NT2/D1 (cell line): ENCODE measurements around the gene DLK1.

Experiments
- SUZ12 ChIP-seq: IDR thresholded peaks from 2 replicates; pipeline ENCODE4 v1.6.1; 2011; ENCODE audit not compliant: insufficient read length, insufficient read depth; ENCODE audit errors: extremely low read depth
- YY1 ChIP-seq: IDR thresholded peaks from 2 replicates; pipeline ENCODE4 v1.6.1; 2011; ENCODE audit not compliant: insufficient read length, insufficient read depth
- ZNF274 ChIP-seq: IDR thresholded peaks from 2 replicates; pipeline ENCODE4 v1.6.1; 2011; ENCODE audit warnings: mild to moderate bottlenecking, low read depth, low read length

DNA sequence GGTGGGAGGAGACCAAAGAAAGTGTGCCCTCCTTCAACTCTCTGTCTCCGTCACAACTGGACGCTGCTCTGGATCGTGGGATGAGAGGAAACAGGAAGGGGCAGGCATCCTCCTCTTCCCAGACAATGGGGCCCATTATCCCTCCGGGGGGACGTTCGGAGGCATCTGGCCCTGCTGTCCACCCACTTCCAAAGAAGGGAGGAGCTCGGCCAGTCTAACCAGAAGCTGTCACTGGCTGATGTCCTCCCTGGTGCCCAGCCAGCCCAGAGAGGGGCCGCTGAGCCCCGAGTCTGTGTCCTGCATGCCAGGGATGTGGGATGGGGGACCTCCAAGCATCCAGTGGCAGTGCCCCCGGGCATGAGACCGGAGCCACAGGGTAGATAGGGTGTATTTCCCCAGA lies 59.4 kb downstream of the DLK1 start:
- TF ChIP-seq YY1 (no peak), SUZ12 (no peak), ZNF274 (no peak)
